MG63 (cell line): ENCODE measurements around the gene MIB1. TPM values are rescaled to one million over a fixed set of nuclear protein-coding genes. Genes with fewer than 3 reads are reported as not detected.
A peak's percentile ranks its signal among the peaks of the same experiment; 100 is the strongest.

Source experiments
- DNase-seq: peaks from one replicate; pipeline ENCODE4 v3.0.0-alpha.2; 2020
- H3K27me3 ChIP-seq: fragments of 250-450 bp; sonication (Bioruptor Pico); 2 replicates; pipeline ENCODE4 v1.5.1; 2020; ENCODE audit warnings: mild to moderate bottlenecking, moderate library complexity
- H3K36me3 ChIP-seq: fragments of 250-450 bp; sonication (Bioruptor Pico); 2 replicates; pipeline ENCODE4 v1.5.1; 2020; ENCODE audit warnings: mild to moderate bottlenecking, moderate library complexity
- H3K4me3 ChIP-seq: fragments of 250-450 bp; sonication (Bioruptor Pico); 2 replicates; pipeline ENCODE4 v1.5.1; 2020; ENCODE audit warnings: mild to moderate bottlenecking, moderate library complexity
- H3K9me3 ChIP-seq: fragments of 250-450 bp; sonication (Bioruptor Pico); 2 replicates; pipeline ENCODE4 v1.5.1; 2020; ENCODE audit warnings: mild to moderate bottlenecking, moderate library complexity
- total RNA-seq: library from RNA; depleted of rRNA; stranded (reverse); fragments of >200 nt; shearing (Covaris generic); gene quantifications from 2 replicates; pipeline ENCODE4 v1.2.3, GENCODE V29; 2014; ENCODE audit warnings: low replicate concordance

Gene MIB1
- total RNA-seq, 1 experiment from 2014 or later = 19.9 TPM

- Histone ChIP-seq H3K36me3 (0 out of 2 replicates have a peak, but pooled peaks cover 4% of the 10 kb centered on the region), H3K27me3 (no peaks in the 10 kb centered on the region), H3K9me3 (peaks cover 15% of the 10 kb centered on the region), H3K4me3 (peak overlapping the region; percentile 94)
- no peak for DNase-seq
Observed at GRCh38 chr18:21739604-21740537, 721 bp upstream of the MIB1 start.

DNA sequence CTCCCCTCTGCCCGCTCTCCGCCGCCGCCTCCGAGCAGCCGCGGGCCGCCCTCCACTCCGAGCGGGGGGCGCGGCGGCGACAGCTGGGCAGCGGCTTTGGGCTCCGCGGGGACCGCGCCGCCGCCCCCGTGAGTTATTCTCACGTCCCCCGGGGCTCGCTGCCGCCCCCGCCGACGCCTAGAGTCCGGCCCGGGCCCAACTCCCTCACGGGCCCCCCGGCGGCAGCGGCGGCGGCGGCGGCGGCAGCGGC lies 645 bp downstream of the MIB1 start:
- DNase-seq = no peak
- H3K27me3 ChIP-seq = no peaks in the 10 kb centered on the region
- peak overlapping the region; percentile 94 for H3K4me3 ChIP-seq
- H3K36me3 ChIP-seq = 0 out of 2 replicates have a peak, but pooled peaks cover 4% of the 10 kb centered on the region
- H3K9me3 ChIP-seq = peaks cover 14% of the 10 kb centered on the region

DNA sequence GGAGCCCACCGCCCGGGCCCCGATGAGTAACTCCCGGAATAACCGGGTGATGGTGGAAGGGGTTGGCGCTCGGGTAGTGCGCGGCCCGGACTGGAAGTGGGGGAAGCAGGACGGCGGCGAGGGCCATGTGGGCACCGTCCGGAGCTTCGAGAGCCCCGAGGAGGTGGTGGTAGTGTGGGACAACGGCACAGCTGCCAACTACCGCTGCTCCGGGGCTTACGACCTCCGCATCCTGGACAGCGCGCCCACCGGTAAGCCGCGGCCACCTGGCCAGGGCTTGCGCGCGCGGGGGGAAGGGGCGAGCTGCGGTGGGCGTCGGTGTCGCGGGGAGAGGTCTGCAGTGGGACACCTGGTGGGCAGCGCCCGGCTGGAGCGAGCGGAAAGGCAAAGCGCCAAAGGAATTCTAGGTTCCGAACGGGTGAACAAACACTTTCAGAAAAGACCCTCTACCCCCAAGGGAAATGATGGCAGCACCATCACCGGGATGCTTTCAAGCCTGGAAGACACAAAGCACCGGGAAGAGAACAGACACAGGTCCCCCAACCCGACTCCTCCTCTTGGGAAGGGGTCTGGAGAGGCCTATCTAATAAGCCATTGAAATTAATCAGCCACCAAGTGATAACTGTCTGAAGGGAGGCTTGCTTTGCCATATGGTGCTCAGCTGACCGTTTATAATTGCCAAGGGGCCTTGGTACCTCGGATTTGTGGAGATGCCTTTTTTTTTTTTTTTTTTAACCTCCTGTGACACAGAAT lies 1.1 kb downstream of the MIB1 start:
- Histone ChIP-seq H3K9me3 (peaks cover 12% of the 10 kb centered on the region), H3K36me3 (0 out of 2 replicates have a peak, but pooled peaks cover 4% of the 10 kb centered on the region), H3K27me3 (no peaks in the 10 kb centered on the region), H3K4me3 (peak overlapping the region; percentile 94)
- DNase-seq = peak; percentile 23

- Histone ChIP-seq H3K9me3 (peaks cover 7% of the 10 kb centered on the region; the same call in 1 of the 2 replicates), H3K27me3 (no peaks in the 10 kb centered on the region), H3K4me3 (peak overlapping the region; percentile 94), H3K36me3 (0 out of 2 replicates have a peak, but pooled peaks cover 4% of the 10 kb centered on the region)
- DNase-seq = no peak
Observed at GRCh38 chr18:21742315-21742687, 1.7 kb downstream of the MIB1 start.

GRCh38 chr18:21743166-21743832 lies 2.7 kb downstream of the MIB1 start:
- DNase-seq = no peak
- 0 out of 2 replicates have a peak, but pooled peaks cover 4% of the 10 kb centered on the region for H3K36me3 ChIP-seq
- H3K4me3 ChIP-seq = no peak overlapping the region; the same call in 1 of the 2 replicates

DNA sequence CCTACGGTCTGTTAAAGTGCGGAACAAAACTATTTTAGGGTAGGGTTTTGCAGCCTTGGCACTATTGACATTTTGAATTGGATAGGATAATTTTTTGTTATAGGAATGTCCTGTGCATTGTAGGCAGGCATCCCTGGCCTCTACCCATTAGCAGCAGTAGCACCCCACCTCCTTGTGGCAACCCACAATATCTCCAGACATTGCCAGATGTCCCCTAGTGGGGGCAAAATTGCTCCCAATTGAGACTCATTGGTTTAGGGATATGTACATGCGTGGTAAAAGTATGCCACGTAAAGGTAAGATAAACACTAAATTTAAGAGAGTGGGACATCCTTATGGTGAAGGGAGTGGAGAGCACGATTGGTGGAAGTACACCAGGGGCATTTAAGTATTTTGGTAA lies 4.6 kb downstream of the MIB1 start:
- Histone ChIP-seq H3K4me3 (no peak overlapping the region), H3K9me3 (no peaks in the 10 kb centered on the region), H3K27me3 (no peaks in the 10 kb centered on the region), H3K36me3 (0 out of 2 replicates have a peak, but pooled peaks cover 4% of the 10 kb centered on the region)
- DNase-seq = no peak

More at GRCh38 chr18:21743166-21743832, 2.7 kb downstream of the MIB1 start:
- Histone ChIP-seq H3K27me3 (no peaks in the 10 kb centered on the region), H3K9me3 (no peaks in the 10 kb centered on the region; the same call in 1 of the 2 replicates)

DNA sequence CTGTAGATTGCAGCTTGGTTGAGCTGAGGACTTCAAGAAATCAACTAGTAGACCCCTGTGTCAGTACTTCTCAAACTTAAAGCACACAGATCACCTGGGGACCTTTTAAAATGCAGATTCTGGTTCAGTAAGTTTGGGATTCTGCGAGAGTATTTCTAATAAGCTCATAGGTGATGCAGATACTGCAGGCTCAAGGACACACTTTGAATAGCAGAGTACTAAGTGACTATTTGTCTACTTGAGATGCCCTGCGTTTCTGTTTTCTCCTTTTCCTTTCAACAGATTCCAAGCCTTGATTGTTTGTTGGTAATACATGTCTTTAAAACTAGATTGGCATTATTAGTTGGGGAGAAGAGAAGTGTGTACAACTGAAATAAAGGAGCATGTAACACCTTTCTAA lies 6.7 kb downstream of the MIB1 start:
- no peaks in the 10 kb centered on the region for H3K9me3 ChIP-seq
- DNase-seq = no peak
- H3K36me3 ChIP-seq = 0 out of 2 replicates have a peak, but pooled peaks cover 4% of the 10 kb centered on the region
- H3K27me3 ChIP-seq = no peaks in the 10 kb centered on the region
- H3K4me3 ChIP-seq = no peak overlapping the region

- no peaks in the 10 kb centered on the region for H3K9me3 ChIP-seq
- H3K4me3 ChIP-seq = no peak overlapping the region
- DNase-seq = no peak
- H3K27me3 ChIP-seq = no peaks in the 10 kb centered on the region
- H3K36me3 ChIP-seq = no peaks in the 10 kb centered on the region
Observed at GRCh38 chr18:21747764-21748693, 7.4 kb downstream of the MIB1 start.

DNA sequence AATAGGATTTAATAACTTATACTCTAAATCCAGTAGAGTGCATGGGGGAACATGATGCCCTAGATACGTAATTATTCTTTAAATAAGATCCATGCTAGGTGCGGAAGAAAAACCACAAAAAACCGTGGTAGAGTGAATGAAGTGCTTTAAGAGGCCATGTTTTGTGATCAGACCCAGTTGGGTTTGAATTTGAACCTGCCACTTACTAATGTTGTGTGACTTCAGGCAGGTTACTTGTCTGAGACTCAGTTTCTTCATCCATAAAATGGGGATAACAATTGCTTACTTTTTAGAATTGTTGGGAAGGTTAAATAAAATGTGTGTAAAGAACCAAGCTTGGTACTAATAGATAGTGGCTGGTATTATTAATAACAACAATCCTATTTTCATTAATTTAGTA lies 17.2 kb downstream of the MIB1 start:
- DNase-seq = no peak
- H3K9me3 ChIP-seq = no peaks in the 10 kb centered on the region
- H3K36me3 ChIP-seq = no peaks in the 10 kb centered on the region
- no peak overlapping the region for H3K4me3 ChIP-seq
- H3K27me3 ChIP-seq = no peaks in the 10 kb centered on the region

GRCh38 chr18:21759836-21760235 lies 19.2 kb downstream of the MIB1 start:
- no peaks in the 10 kb centered on the region for H3K36me3 ChIP-seq
- H3K9me3 ChIP-seq = no peaks in the 10 kb centered on the region
- DNase-seq = no peak
- H3K4me3 ChIP-seq = no peak overlapping the region
- no peaks in the 10 kb centered on the region for H3K27me3 ChIP-seq

GRCh38 chr18:21760321-21760720 lies 19.7 kb downstream of the MIB1 start:
- H3K36me3 ChIP-seq = no peaks in the 10 kb centered on the region
- no peak for DNase-seq
- no peak overlapping the region for H3K4me3 ChIP-seq
- H3K9me3 ChIP-seq = no peaks in the 10 kb centered on the region
- no peaks in the 10 kb centered on the region for H3K27me3 ChIP-seq

DNA sequence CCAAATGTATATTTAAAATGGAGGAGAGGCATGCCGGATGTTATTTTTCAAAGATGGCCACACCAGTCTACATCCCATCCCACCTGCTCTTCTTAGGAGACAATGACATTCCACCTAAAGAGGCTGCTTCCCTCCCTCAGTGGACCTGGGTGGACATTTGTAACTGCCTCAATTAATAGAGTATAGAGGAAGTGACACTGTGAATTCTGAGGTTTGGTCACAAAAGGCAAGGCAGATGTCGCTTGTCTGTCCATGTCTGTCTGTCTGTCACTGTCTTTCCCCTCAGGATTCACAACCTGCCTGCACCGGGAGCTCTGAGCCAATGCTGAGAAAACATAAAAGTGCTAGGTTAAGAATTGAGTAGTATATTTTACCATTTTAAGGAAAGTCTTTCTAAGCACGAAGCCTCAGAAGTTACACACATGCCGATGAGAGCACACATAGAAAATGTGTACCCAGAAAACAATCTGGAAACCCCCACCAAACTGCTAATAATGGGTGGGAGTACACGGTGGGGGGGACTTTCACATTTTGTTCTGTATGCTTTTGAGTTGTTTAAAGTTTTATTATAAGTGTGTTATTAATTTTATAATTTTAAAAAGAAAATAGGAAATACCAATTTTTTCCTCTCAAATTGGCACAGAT lies 21.0 kb downstream of the MIB1 start:
- Histone ChIP-seq H3K4me3 (no peak overlapping the region), H3K36me3 (peaks cover 9% of the 10 kb centered on the region), H3K9me3 (no peaks in the 10 kb centered on the region), H3K27me3 (no peaks in the 10 kb centered on the region)
- no peak for DNase-seq

GRCh38 chr18:21762181-21762772 lies 21.7 kb downstream of the MIB1 start:
- Histone ChIP-seq H3K4me3 (no peak overlapping the region), H3K27me3 (no peaks in the 10 kb centered on the region), H3K9me3 (no peaks in the 10 kb centered on the region), H3K36me3 (peaks cover 14% of the 10 kb centered on the region)
- DNase-seq = no peak

DNA sequence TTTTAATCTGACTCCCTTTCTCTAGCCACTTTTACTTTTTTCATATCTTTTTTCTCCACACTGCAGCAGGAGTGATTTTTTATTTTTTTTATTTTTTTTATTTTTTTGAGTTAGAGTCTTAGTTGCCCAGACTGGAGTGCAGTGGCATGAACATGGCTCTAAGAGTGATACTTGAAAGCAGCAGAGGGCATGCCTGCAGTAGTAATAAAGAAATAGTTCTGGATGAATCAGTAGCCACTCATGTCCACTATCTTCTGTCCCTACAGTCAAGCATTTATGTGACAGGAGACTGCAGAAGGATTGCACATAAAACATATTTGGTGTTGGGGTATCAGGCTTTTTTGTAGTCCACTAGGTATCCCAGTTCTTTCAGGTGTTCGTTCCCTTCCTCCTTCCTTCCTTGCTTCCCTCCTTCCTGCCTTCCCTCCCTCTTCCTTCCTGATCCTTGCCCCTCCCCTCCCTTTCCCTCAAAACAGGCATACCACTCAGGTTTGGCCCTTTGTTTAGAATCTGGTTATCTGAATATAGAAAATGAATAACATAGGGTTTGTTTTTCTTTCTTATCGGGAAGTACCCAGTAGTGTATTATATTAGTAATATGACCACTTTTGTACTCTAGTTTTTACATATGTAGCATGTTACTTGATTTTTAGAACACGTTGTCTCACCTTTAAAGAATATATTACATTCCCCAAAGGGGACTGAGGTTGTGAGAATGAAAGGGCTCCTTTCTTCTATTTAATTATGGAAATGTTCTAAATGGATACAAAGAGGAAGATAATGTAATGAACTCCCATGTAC lies 23.5 kb downstream of the MIB1 start:
- Histone ChIP-seq H3K9me3 (no peaks in the 10 kb centered on the region), H3K4me3 (no peak overlapping the region), H3K27me3 (no peaks in the 10 kb centered on the region), H3K36me3 (peaks cover 17% of the 10 kb centered on the region)
- no peak for DNase-seq

- Histone ChIP-seq H3K27me3 (no peaks in the 10 kb centered on the region), H3K9me3 (no peaks in the 10 kb centered on the region), H3K36me3 (peaks cover 34% of the 10 kb centered on the region), H3K4me3 (no peak overlapping the region)
- no peak for DNase-seq
Observed at GRCh38 chr18:21769206-21769605, 28.6 kb downstream of the MIB1 start.
